Mesothelial cell of epicardium (in vitro differentiated cells): Measurements from ENCODE around the gene EPHA1. TPM values are rescaled to one million over a fixed set of nuclear protein-coding genes. Genes with fewer than 3 reads are reported as not detected.

Source experiments
- DNase-seq, 2 experiments: peaks; one replicate each; pipeline ENCODE4 v3.0.0; 2021; ENCODE audit warnings: low spot score in 2 of 2; ENCODE audit not compliant: unreplicated experiment in 2 of 2
- H3K27ac Mint-ChIP-seq: 2 replicates; pipeline ENCODE4 v1.8.0; 2021; ENCODE audit warnings: mixed read lengths
- H3K27me3 Mint-ChIP-seq: 2 replicates; pipeline ENCODE4 v1.8.0; 2021; ENCODE audit warnings: low read depth, mixed read lengths
- H3K36me3 Mint-ChIP-seq: 2 replicates; pipeline ENCODE4 v1.8.0; 2021; ENCODE audit warnings: mixed read lengths
- H3K4me1 Mint-ChIP-seq: 2 replicates; pipeline ENCODE4 v1.8.0; 2021; ENCODE audit warnings: mixed read lengths
- H3K4me3 Mint-ChIP-seq: 2 replicates; pipeline ENCODE4 v1.8.0; 2021; ENCODE audit warnings: mild to moderate bottlenecking, moderate library complexity, mixed read lengths
- H3K9me3 Mint-ChIP-seq: 2 replicates; pipeline ENCODE4 v1.8.0; 2021; ENCODE audit warnings: mixed read lengths
- CTCF ChIP-seq: fragments of 200-600 bp; sonication (generic); IDR thresholded peaks from one replicate; pipeline ENCODE4 v1.5.0; 2021; ENCODE audit warnings: antibody characterized with exemption; ENCODE audit not compliant: unreplicated experiment
- total RNA-seq: library from RNA; stranded (reverse); gene quantifications from 3 replicates; pipeline ENCODE4 v1.2.1, GENCODE V29; 2021

Gene EPHA1
- total RNA-seq, 1 donor from 2014 or later: 23.2 TPM

GRCh38 chr7:143390773-143391317, 17.8 kb downstream of the EPHA1 start:
- no peaks in the 10 kb centered on the region for H3K9me3 Mint-ChIP-seq
- H3K36me3 Mint-ChIP-seq: peaks cover 32% of the 10 kb centered on the region
- H3K4me3 Mint-ChIP-seq: no peak overlapping the region
- DNase-seq: no peak
- H3K27ac Mint-ChIP-seq: no peak overlapping the region
- peaks cover 16% of the 10 kb centered on the region for H3K4me1 Mint-ChIP-seq
- no peaks in the 10 kb centered on the region for H3K27me3 Mint-ChIP-seq
- no peak for TF ChIP-seq CTCF

GRCh38 chr7:143390104-143390772, 18.4 kb downstream of the EPHA1 start:
- H3K27me3 Mint-ChIP-seq: no peaks in the 10 kb centered on the region
- peaks cover 30% of the 10 kb centered on the region for H3K36me3 Mint-ChIP-seq
- H3K27ac Mint-ChIP-seq: peak overlapping the region; percentile 51
- H3K4me3 Mint-ChIP-seq: no peak overlapping the region
- DNase-seq: no peak
- H3K9me3 Mint-ChIP-seq: no peaks in the 10 kb centered on the region
- no peak for TF ChIP-seq CTCF
- H3K4me1 Mint-ChIP-seq: peaks cover 16% of the 10 kb centered on the region

GRCh38 chr7:143389316-143390103, 19.1 kb downstream of the EPHA1 start:
- H3K4me3 Mint-ChIP-seq: no peak overlapping the region
- peak overlapping the region; percentile 51 for H3K27ac Mint-ChIP-seq
- no peak for TF ChIP-seq CTCF
- peaks cover 26% of the 10 kb centered on the region for H3K36me3 Mint-ChIP-seq
- H3K27me3 Mint-ChIP-seq: no peaks in the 10 kb centered on the region
- H3K9me3 Mint-ChIP-seq: no peaks in the 10 kb centered on the region
- H3K4me1 Mint-ChIP-seq: peaks cover 16% of the 10 kb centered on the region
- DNase-seq: no peak

GRCh38 chr7:143388491-143389101, 20.1 kb downstream of the EPHA1 start:
- no peak for DNase-seq

GRCh38 chr7:143388051-143388450, 20.6 kb downstream of the EPHA1 start:
- Mint-ChIP-seq H3K27me3 (no peaks in the 10 kb centered on the region), H3K4me3 (no peak overlapping the region), H3K36me3 (peaks cover 18% of the 10 kb centered on the region), H3K4me1 (peaks cover 13% of the 10 kb centered on the region), H3K27ac (no peak overlapping the region), H3K9me3 (no peaks in the 10 kb centered on the region)
- no peak for DNase-seq
- TF ChIP-seq CTCF: no peak

More at GRCh38 chr7:143388491-143389101, 20.1 kb downstream of the EPHA1 start:
- Mint-ChIP-seq H3K36me3 (peaks cover 21% of the 10 kb centered on the region), H3K9me3 (no peaks in the 10 kb centered on the region), H3K27ac (no peak overlapping the region), H3K4me3 (no peak overlapping the region), H3K27me3 (no peaks in the 10 kb centered on the region), H3K4me1 (peaks cover 13% of the 10 kb centered on the region)
- no peak for TF ChIP-seq CTCF
